Activated T-cell treated with anti-CD3 and anti-CD28 coated beads, Interleukin-2, amount 50 U/mL, for 72 hours (primary cell): Measurements from ENCODE around the gene KRI1. TPM values are rescaled to one million over a fixed set of nuclear protein-coding genes. Genes with fewer than 3 reads are reported as not detected.

ENCODE experiments used
- total RNA-seq, 2 donors: library from RNA; stranded (reverse); gene quantifications; one replicate each; pipeline ENCODE4 v1.2.3, GENCODE V29; 2022

KRI1 gene
- total RNA-seq, 2 donors from 2014 or later = 48.4 to 61.7 TPM

Other genes starting within 250 kb of the KRI1 start
- 10 to 100 TPM; 13.0 to 16.3 TPM for gene FDX2, start 250.0 kb downstream of the KRI1 start, total RNA-seq
- 10 to 100 TPM; 60.2 to 68.3 TPM for gene RAVER1, start 232.5 kb downstream of the KRI1 start, total RNA-seq
- gene ICAM3, start 226.4 kb downstream of the KRI1 start, total RNA-seq = 100 to 1,000 TPM; 163 to 183 TPM
- gene TYK2, start 185.4 kb downstream of the KRI1 start, total RNA-seq = 100 to 1,000 TPM; 174 to 222 TPM
- 100 to 1,000 TPM; 128 to 137 TPM for gene CDC37, start 162.5 kb downstream of the KRI1 start, total RNA-seq
- 10 to 100 TPM; 21.8 to 36.8 TPM for gene PDE4A, start 145.5 kb downstream of the KRI1 start, total RNA-seq
- 10 to 100 TPM; 65.2 to 70.7 TPM for gene KEAP1, start 62.7 kb downstream of the KRI1 start, total RNA-seq
- gene S1PR5, start 48.6 kb downstream of the KRI1 start, total RNA-seq = 1 to 10 TPM in 1 of 2 donors, under 1 TPM in 1; 0.19 to 1.8 TPM
- gene ATG4D, start 22.1 kb downstream of the KRI1 start, total RNA-seq = 10 to 100 TPM; 35.4 to 37.0 TPM
- 10 to 100 TPM; 69.6 to 72.8 TPM for gene CDKN2D, start 3.0 kb upstream of the KRI1 start, total RNA-seq
- gene AP1M2, start 21.3 kb upstream of the KRI1 start, total RNA-seq = not detected
- 100 to 1,000 TPM; 131 to 148 TPM for gene SLC44A2, start 59.5 kb upstream of the KRI1 start, total RNA-seq
- gene ILF3, start 88.3 kb upstream of the KRI1 start, total RNA-seq = 100 to 1,000 TPM; 297 to 311 TPM
- 10 to 100 TPM; 48.9 to 49.5 TPM for gene QTRT1, start 135.4 kb upstream of the KRI1 start, total RNA-seq
- 100 to 1,000 TPM; 241 to 266 TPM for gene DNM2, start 152.1 kb upstream of the KRI1 start, total RNA-seq